ENCODE measurements around the gene KCNC1.

The KCNC1 gene

DNA sequence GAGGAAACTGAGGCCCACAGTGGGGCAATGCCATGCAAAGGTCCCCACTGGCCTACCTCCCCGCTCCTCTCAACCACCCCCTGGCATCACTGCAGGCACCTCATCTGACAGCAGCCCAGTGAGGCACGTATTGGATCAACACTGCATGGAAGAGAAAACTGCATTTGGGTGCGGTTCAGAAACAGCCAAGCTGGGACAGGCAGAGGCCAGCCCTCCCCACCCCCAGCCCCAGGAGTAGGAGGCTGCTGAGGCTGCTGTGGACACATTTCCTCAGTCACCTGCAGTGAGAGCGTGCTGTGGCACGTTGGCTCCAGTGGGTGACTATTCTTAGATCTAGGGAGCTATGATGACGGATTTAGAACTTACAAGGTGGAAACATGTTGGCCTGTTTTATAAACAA, 63.7 kb downstream of the KCNC1 start:
- DNase-seq = no peak

DNA sequence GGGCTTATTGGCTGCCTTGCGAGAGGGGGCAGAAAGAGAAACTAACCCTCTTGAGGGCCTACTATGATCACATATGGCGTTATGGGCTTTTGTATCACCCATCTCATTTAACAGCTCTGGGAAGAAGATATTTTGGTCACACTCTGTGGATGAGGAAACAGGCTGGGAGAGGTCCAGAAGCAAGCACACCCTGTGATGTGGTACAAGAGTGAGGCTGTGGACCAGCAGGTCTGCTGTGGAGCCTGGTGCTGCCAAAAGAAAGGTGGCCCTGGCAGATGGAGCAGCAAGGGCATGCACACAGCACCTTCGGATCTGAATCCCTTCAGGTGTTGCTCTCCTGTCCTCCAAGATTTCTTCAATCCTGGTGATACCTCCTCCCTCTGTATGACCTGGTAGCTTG, 64.1 kb downstream of the KCNC1 start:
- no peak for DNase-seq

DNA sequence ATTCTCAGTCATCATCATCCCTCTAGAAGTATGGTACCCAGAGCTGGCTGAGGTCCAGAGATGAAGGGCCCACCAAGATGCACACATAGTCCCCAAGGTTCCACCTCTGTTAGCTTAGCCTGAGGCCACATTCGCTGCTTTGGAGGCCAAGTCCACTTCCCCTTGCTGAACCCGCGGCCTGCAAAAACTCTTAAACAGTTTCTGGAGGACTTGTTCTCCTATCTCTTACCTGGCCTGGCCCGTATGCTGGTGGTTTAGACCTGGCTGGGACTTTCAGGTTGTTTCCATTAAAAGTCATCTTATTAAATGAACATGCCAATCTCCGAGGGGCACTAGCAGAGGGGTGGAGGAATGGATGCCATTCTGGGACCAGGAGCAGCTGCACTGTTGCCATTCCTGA, 64.6 kb downstream of the KCNC1 start:
- DNase-seq = no peak

DNA sequence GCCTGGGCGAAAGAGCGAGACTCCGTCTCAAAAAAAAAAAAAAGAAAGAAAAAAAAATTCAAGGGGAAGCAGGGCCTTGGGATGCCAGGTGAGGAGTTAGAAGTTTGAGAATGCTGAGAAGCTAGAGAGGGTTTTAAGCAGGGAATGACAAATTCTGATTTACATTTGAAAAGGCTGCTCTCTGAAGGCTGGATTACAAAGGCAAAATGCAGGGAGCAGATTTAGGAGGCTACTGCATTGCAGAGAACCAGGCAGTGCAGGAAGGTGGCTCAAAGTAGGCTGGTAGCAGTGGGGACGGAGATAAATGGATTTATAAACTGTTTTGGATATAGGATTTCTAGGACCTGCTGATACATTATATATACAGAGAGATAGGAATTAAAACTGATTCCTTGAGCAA, 66.6 kb downstream of the KCNC1 start:
- no peak for DNase-seq

DNA sequence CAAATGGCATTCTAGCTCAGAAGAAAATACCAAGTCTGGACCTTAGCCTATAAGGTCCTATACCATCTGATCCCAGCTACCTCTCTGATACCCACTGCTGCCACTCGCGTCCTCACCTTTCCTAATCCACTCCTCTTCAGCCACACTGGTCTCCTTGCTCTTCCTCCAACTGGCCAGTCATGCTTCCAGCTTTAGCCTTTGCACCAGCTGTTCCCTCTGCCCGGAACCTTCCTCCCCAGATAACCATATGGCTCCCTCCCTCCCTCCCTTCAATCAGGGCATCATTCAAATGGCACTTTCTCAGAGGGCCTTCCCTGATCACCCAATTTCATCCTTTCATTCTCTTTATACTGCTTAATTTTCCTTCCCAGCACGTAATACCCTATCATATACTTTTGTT, 67.9 kb downstream of the KCNC1 start:
- no peak for DNase-seq

DNA sequence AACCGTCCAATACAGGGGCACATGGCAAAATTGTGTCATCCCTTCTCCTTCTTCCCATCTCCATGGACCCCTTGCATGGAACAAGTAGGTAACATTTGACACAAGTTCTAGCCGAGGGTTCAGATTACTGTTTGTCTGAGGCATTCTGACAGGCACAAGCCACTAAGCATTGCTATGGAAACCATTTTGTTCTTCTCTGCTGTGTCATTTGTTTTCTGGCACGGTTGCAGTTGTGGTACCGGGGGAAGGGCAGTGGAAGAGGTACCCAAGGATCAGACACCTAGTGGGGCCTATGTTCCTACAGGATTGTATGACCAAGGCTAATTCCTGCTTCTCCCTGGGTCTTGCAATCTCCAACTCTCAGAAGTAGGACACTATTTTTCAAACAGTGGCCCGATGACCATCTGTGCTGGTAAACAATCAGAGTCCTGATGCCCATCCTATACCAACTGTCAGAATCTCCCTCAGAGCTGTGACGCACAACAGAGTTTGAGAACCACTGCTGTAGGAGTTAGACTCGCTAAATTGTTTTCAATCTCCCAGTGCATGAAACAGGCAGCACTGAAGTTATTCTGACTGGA, 69.3 kb downstream of the KCNC1 start:
- no peak for DNase-seq

DNA sequence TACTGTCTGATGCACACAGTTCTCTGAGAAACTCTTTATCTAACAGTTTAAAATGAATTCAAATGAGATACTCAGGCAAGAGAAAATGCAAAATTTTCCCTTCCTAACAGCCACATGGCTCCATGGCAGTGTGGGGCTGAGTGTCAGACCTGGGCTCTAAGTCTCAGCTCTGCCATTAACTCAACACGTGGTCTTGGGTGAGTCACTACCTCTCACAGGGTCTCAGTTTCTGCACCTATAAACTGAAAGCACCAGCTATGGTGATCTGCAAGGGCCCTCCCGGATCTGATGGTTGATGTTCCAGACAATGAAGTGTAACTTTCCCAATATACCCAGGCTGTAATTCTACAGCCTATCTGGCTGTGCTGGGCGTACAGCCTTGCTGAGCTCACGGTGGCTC, 70.5 kb downstream of the KCNC1 start:
- no peak for DNase-seq

DNA sequence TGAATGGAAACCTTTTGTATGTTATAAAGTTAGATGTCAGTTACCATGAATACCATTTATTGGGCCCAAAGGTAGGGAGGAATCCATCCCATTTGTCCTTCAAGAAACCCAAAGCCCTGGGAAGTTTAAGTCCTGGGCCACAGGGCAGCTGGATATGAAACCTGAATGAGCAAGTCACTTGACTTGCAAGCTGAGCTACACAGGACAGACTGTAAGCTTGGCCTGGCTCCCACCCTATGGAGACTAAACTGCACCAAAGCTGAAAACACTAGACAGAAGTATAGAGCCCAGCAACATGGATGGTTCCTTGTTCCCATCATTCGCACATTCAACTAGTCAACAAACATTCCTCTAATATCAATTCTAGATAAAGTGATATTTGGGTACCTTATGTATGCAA, 71.3 kb downstream of the KCNC1 start:
- DNase-seq = no peak

DNA sequence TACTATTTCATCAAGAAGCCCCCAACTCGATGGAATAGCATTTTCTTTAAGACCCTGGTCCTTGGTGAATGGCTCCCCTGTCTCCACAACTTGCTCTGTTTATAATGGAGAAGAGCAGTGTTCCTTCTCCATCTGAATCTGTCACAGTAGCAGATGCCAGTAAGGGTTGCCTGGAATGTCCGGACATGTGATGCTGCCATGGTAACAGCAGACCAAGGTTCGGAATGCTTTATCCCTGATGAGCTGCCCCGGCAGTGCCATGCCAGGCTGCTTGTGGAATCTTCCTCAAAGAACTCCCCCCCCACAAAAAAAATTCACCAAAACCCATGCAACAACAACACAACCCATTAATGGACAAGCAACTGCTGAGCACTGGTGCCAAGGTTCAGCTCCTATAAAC, 72.5 kb downstream of the KCNC1 start:
- no peak for DNase-seq

DNA sequence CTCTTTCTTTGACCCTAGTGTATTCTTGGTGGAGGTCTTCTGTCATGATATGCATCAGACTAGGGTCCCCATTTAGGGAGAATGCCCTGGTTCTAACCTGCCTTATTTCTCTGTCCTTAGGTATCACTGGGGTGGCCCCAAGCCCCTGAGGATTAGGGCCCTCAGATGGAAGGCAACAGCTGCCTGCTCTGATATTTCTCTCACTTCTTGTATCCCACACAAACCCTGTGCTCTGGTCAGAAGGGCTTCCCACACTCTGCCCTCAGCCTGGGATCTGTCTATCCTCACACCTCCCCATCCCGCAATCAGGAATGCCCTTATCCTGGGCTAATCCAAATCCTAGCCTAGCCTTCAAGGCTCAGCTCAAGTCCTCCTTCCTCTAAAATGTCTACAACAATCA, 75.5 kb downstream of the KCNC1 start:
- DNase-seq = no peak

DNA sequence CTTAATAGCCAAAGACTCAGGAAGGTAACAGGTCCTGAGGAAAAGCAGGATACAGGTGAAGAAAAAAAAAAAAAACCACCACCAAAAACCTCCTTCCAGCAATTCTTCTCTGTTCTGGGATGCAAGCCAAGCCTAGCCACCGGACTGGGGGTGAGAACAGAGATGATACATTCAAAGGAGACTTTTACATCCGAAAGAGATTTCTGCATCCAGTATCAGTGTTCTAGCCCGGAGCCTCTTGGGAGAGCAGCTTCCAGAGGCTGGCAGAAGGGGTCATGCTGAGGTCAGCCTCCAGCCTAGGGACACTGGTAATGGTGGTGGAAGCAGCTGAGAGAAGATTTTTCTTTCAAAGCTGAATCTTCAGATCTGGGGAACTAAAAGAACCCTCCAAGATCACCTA, 76.2 kb downstream of the KCNC1 start:
- no peak for DNase-seq

DNA sequence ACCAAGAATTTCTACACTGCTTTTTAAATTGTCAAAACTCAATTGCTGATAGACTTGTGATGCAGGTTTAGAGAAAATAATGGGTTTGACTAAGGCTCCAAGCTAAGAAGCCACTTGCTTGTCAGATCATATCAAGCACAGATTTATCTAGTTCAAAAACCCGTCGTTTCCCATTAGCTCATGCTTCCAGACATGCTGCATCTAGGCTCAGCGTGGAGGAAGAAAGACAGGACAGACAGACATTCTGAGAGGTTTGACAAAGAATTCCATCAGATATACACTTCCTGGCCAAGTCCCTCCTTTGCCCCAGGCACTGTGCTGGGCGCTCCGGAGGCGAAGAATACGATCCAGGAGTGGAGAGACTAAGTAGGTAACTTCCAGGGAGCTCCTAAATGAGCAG, 76.8 kb downstream of the KCNC1 start:
- no peak for DNase-seq

DNA sequence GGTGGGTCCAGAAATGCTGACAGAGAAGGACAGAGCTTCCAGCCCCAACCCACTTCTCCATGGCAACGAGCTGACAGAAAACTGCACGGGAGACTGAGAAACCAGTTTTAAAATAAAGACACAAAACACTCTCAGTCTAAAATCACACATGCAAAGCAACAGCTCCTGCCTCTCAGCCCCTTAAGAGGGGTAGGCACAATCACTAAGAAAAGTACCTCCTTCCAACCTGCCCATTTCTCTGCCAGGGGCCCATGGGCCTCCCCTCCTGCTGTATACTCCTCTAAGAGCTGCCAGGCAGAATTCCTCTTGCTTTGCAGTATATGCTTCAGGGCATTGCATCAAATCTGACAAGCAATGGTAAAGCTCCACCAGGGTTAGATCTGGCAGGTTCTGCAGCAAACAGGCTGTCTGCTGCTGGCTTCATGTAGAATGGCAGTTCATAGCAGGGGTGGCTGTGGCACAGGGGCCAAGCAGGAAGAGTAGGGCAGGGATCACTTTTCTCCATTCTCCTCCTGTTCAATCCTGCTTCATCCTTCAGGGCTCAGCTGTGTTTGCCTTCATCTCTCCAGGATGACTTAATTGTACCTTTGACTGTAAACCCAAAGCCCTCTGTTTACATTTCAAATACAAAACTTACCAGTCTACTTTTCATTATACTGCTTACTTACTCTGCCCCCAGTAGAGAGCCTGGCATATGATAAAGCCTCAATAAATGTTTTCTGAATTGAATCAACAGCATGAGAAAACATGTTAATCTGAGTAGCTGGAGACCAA, 77.7 kb downstream of the KCNC1 start:
- no peak for DNase-seq

DNA sequence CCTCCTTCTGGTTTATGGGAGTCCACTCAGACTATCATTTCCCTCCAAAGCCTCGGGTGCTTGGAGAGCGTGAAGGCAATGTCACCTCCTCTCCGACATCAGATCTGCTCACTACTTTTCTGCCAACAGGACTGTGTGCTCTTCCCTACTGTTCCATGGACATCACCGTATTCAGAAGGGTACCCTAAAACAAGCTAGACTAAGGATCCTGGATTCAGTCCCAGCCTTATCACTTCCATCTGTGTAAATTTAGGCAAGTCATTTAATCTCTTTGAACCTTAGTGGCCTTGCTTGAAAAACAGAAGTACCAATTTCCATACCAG, 78.2 kb downstream of the KCNC1 start:
- no peak for DNase-seq

DNA sequence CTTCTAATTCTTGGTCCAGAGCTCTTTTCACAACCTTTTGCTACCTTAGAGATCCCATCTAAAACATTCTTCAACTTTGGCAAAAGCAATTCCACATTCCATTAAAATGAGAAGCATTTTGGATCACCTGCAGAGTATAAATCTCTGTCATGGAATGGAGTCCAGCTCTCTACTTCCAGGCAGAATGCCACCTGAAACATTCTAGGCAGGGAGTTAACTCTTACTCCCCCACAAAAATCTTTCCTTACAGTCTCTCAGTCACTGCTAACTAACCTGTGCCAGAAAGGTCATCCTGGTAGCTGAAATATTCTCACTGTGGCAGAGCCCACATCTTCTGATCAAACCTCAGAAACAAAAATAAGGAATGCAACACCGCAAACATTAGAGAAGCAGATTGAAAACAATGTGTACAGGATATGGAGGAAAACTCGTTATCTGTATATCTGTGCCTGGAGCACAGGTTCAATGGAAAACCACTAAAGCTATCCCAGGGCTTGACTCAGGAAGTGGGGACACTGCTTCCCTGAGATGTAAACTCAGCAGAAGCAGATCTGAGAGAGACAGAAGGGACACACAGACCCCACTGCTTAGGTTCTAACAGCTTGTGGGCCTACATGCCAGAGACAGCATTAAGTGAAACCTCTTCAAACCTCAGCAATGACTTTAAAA, 78.9 kb downstream of the KCNC1 start:
- no peak for DNase-seq

DNA sequence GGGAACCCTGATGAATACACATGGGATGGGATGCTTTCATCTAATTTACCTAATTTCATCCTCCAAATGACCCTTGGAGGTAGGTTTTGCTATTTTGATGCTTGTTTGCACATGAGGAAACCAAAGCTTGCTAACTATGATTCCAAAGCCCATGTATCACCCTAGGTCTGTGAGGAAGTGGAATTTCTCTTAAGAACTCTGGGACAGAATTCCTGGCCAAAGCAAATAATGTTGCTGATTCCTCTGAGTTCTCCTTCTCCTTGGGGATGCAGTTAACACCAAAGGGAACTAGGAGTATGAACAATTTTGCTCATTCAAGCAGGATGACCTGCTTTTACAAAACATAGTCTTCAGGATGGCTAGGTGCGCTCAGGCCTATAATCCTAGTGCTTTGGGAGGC, 80.0 kb downstream of the KCNC1 start:
- DNase-seq = no peak

DNA sequence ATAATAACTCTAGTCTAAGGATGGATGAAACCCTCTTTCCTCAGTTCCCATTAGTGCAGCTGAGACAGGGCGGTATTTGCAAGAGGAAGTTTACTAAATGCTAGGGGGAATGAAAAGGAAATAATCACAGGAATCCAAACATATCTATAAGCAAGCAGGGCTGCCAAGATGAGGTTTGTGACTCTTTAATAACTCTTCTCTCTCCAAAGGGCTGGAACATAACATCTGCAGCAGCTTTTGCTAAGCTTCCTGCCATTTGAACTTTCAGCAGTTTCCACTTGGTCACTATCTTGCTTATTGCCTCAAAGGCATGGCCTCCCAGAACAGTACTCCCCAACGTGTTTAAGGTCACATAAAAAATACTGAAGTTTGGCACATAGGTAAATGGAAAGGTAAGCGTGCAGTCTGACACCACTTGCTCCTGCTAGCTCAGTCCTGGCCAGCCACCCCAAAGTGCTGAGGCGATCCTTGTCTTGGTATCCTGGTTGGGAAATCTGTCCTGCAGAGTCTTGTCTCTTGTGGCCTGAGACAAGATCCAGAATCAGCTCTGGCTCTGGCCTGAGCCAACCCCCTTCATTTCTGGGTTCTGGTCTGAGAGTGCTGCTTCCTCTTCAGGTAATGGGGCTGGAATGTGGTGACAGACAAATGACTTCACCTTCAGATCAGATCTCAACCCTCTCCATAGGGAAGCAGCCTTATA, 81.8 kb downstream of the KCNC1 start:
- DNase-seq = no peak

DNA sequence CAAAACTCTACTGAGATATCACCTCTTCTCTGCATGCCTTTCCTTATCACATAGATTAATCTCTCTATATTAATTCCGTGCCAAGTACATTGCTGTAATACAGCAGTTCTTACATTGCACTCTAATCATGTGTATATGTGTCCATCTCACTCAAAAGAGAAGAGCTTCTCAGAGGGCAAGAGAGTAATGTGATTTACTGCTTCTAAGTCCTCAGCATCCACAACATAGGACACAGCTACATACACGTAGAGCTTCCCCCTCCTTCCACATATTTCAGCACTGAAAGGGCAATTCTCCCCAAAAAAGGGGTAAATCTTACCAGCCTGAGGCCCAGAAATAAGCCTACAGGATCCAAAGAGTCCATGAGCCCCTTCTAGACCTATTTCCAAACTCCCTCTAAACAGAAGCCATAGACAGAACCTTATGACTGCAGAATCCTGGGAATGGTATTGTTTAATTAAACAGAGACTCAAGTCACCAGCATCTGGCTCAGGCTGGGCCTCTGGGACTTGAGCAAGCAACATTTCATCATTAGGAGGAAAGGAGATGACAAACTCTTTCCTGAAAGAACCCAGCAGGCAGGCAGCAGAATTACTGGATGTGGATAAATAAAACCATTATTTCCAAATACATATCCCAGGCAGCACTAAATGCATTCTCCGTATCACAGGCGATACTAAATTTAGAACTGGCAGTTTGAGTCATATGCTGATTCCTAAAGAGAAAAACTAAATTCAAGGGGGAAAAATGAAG, 87.2 kb downstream of the KCNC1 start:
- DNase-seq = no peak

DNA sequence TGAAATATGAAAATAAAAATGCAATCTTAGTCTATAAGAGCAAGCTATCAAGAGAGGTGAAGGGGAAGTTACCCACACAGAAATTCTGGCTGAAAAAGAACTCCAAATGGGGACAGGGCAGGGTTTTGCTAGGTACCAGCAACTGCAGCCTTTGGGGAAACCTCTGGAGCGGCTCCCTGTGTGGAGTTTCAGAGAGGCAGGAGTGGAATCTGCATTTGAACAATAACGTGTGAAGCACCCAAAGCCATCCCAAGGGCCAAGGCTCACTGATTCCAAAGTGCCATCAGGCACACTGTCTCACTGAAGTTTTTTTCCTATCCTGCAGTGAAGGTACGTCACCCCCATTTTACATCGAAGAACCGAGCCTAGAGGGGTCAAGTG, 87.8 kb downstream of the KCNC1 start:
- no peak for DNase-seq

DNA sequence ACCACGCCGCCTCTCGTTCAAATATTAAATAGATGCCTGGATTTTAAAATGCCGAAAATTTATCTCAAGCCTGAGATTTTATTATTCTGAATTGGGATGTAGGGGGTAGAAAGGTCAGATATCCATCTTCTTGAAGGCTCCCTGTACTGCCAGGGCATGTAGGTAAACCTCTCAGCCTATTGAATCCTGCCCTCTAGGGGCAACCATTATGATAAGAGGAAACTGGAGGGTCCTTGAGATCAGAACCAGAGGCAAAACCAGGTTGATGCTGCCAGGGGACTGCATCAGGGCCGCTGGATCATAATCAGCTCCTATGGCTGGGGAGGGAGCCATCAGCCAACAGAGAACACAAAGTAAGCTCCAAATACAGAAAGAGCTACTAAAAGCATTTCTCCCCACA, 92.4 kb downstream of the KCNC1 start:
- no peak for DNase-seq

DNA sequence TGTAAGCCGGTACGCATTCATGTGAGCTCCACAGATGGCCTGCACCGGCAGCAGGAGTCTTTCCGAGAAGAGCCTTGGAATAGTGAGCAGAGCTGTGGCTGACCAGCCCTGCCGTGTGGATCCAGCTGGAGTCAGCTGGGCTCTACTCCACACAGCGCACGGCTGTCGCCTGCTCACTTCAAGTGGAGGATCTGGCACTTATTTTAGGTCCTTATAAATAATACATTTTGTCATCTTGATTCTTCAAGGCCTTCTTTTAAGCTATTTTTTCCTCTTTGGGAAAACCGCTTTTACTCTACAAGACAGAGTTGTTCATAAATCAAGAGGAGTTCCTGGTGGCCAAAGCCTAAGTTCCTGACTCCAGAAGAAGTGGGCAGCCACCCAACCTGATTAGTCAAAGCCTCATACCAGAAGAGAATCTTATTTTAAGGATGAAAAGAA, 93.8 kb downstream of the KCNC1 start:
- no peak for DNase-seq

DNA sequence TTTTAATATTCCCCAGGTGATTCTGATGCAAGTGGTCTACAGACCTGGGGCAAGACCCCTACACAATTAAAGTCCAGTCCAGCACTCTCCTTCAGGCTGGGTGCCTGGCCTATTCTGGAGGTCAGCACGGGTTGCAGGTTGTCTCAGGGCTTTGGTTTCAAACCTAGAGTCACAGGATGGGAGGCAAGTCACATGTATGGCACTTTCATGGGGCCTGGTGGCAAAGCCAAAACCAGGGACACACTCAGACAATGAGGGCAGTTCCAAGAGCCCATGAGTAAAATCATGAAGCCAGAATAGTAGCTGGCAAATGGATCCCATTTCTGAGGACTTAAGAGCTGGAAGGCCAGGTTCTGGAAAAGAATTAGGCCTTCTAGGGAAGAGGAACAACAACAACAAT, 96.6 kb downstream of the KCNC1 start:
- no peak for DNase-seq

DNA sequence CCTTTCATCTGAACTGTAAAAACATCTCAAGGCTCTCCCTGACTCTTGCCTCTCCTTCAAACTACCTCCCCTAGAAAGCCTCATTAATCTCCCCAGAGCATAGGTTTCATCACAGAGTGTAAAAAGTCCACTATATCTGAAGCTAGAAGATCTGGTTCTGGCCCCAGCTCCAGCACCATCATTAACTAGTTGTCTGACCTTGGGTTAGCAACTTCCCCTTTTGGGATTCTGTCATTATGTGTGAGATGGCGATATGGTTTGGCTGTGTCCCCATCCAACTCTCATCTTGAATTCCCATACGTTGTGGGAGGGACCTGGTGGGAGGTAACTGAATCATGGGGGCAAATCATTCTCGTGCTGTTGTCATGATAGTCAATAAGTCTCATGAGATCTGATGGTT, 97.3 kb downstream of the KCNC1 start:
- DNase-seq = no peak

Data from stimulated activated CD4-positive, alpha-beta T cell treated with anti-CD3 and anti-CD28 coated beads, Interleukin-4, amount 100 ng/mL, for 1 hour (primary cell).